GM23338 (cell line): ENCODE results near the gene ENOX1.

ENCODE experiments used
- CREB1 ChIP-seq: fragments of 250-450 bp; sonication (Bioruptor Pico); IDR thresholded peaks from 2 replicates; pipeline ENCODE4 v1.5.0; 2020; ENCODE audit warnings: low read depth, mild to moderate bottlenecking, moderate library complexity
- CTCF ChIP-seq, 2 experiments: fragments of 200-600 bp in 1 of 2; sonication (generic) in 1 of 2; conservative IDR thresholded peaks; 2 replicates each; pipeline versions ENCODE4 v1.5.1 to v1.6.1; 2016 to 2017; ENCODE audit warnings: antibody characterized with exemption in 2 of 2, low read depth in 2 of 2, mild to moderate bottlenecking in 2 of 2, moderate library complexity in 1 of 2
- EZH2 ChIP-seq: fragments of 200-600 bp; sonication (generic); IDR thresholded peaks from one replicate; pipeline ENCODE4 v1.8.0; 2017; ENCODE audit warnings: antibody characterized with exemption, mild to moderate bottlenecking, low read depth; ENCODE audit not compliant: unreplicated experiment
- EZH2phosphoT487 ChIP-seq: fragments of 200-600 bp; sonication (generic); IDR thresholded peaks from one replicate; pipeline ENCODE4 v1.8.1; 2018; ENCODE audit warnings: antibody characterized with exemption; ENCODE audit not compliant: unreplicated experiment
- POLR2AphosphoS5 ChIP-seq: IDR thresholded peaks from 2 replicates; pipeline ENCODE4 v1.6.1; 2016; ENCODE audit warnings: antibody characterized with exemption, low read depth
- REST ChIP-seq: IDR thresholded peaks from one replicate; pipeline ENCODE4 v1.6.1; 2018; ENCODE audit warnings: antibody characterized with exemption; ENCODE audit not compliant: unreplicated experiment

GRCh38 chr13:43664700-43665191, 122.0 kb downstream of the ENOX1 start:
- TF ChIP-seq REST (no peak), CTCF (conservative IDR thresholded peaks at IDR 0.05; ENCODE audit: low read depth in 2 of 2) (no peak), EZH2 (no peak), POLR2AphosphoS5 (no peak), EZH2phosphoT487 (no peak), CREB1 (CRISPR knock-in tag) (no peak)
